NCI-H345 (cell line): ENCODE results near the gene MUC16.

Experiments used
- DNase-seq: peaks from one replicate; lab custom pipeline; 2025; lab: John Stamatoyannopoulos, UW

The MUC16 gene

DNA sequence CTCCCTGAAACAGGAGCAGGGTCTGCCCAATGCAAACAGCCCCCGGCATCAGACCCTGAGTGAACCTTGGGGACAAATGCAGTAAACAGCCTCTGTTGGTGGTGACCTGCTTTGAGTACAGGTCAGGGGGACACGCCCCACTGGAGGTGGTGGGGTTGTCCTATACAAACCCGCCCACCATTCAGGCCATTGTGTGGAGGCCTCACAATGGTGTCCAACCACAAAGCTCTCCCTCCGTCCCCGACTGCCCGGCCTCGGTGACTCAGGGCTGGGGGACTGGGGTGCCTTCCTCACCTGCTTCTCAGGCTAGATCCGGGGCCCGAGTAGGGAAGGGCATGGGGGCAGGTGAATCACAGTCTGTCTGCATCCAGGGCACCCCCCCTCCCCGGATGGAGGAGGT, 1.5 kb downstream of the MUC16 start:
- DNase-seq = no peak

DNA sequence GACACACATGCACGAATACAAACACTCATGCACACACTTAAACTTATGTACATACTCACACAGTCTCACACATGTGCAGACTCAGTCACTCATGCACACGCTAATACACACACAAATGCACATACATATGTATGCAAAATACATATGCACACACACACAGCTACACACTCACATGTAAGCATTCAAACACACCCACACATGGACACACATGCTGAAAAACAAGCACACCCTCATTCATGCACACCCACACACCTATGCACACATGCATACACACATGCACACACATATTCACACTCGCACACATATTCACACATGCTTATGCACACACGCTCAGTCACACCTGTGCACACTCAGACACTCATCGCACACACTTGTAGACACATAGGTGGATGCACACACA, 9.3 kb downstream of the MUC16 start:
- no peak for DNase-seq

DNA sequence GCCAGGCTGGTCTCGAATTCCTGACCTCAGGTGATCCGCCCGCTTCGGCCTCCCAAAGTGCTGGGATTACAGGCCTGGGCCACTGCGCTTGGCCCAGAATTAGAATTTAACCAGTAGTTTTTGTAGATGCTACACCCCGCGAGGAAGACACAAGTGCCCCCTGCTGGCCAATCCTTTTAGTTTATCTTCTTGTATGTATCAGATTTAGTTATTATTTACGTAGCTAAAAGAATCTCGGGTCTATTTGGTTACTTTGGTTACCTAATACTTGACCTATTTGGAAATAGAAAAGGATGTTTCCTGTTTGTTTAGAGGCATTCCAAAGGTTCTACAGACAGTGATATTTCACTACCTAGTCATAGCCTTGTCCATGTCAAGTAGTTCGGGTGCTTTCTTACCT, 22.0 kb downstream of the MUC16 start:
- DNase-seq = no peak

GRCh38 chr19:8986296-8986695, 23.9 kb downstream of the MUC16 start:
- no peak for DNase-seq

DNA sequence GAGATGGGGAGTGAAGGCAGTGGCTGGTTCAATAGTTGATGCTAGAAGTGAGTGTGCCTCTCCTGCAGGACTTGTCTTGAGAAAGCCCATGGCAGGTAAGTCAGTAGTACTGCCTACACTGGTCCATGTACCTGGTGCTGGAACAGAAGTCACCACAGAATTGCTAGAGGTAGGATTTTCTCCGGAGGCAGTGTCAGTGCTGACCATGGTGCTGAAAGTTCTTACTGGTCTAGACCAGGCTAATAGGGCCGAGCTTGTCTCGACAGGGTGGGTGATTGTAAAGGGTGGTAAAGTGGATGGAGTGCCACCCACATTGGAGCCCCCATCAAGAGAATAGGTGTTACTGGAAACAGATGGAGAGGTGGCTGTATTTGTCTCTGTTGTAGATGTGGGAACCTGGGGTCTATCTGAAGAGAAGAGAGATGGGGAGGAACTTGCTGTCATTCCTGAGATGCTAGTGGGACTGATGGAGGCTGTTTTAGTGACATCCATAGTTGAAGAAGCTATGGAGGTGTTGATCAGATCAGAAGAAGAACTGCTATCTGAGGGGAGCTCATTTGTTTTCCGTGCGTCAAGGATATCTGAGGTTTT, 36.6 kb downstream of the MUC16 start:
- no peak for DNase-seq

GRCh38 chr19:8965887-8966286, 44.3 kb downstream of the MUC16 start:
- no peak for DNase-seq
